B cell (primary cell): ENCODE results near the gene RPS18. TPM values are rescaled to one million over a fixed set of nuclear protein-coding genes. Genes with fewer than 3 reads are reported as not detected.

Source experiments
- ATAC-seq: fragments of 200-7000 bp; cut with Tn5 transposase; one replicate; pipeline ENCODE4 v1.10.0; 2021; ENCODE audit warnings: low read depth, mild to moderate bottlenecking, moderate number of reproducible peaks, moderate library complexity
- CTCF ChIA-PET: fragments of 350-600 bp; sonication (Branson Sonifier 250); formaldehyde crosslinking; loops from one replicate; lab custom pipeline; 2021; ENCODE audit warnings: antibody characterized with exemption, inconsistent platforms; lab: Charles Lee
- POLR2A ChIA-PET: fragments of 350-600 bp; sonication (Branson Sonifier 250); formaldehyde crosslinking; loops from one replicate; lab custom pipeline; 2021; ENCODE audit warnings: antibody characterized with exemption; lab: Charles Lee
- DNase-seq: peaks from one replicate; pipeline ENCODE4 v3.0.0; 2013
- H2AFZ ChIP-seq: 2 replicates; pipeline ENCODE4 v1.6.1; 2012; ENCODE audit warnings: mild to moderate bottlenecking, low read depth, low read length; ENCODE audit not compliant: insufficient read depth, poor library complexity, severe bottlenecking
- H3K27ac ChIP-seq, 2 donors: 1 replicate in 1 of 2; 2 replicates in 1 of 2; pipeline ENCODE4 v1.5.1; 2012 to 2013; ENCODE audit warnings: low read length in 2 of 2, mild to moderate bottlenecking in 2 of 2, moderate library complexity in 1 of 2
- H3K27me3 ChIP-seq, 4 experiments: fragments of 200-600 bp in 1 of 4; sonication (generic) in 1 of 4; replicated peaks in 1 of 4; 1 replicate in 2 of 4; 2 replicates in 2 of 4; pipeline versions ENCODE4 v1.6.1 to v1.7.0; 2013 to 2016; ENCODE audit warnings: low read length in 3 of 4, mild to moderate bottlenecking in 2 of 4, mixed read lengths in 1 of 4, moderate library complexity in 1 of 4; ENCODE audit not compliant: insufficient read depth in 4 of 4, control insufficient read depth in 3 of 4; ENCODE audit errors: control extremely low read depth in 1 of 4
- H3K36me3 ChIP-seq, 2 experiments: replicated peaks in 1 of 2; 1 replicate in 1 of 2; 2 replicates in 1 of 2; pipeline versions ENCODE4 v1.6.1 to v1.7.1; 2013; ENCODE audit warnings: low read length in 1 of 2; ENCODE audit not compliant: insufficient read depth in 2 of 2, control insufficient read depth in 1 of 2; ENCODE audit errors: control extremely low read depth in 1 of 2, extremely low read depth in 1 of 2
- H3K4me1 ChIP-seq, 2 donors: fragments of 200-600 bp in 1 of 2; sonication (generic) in 1 of 2; 1 replicate in 1 of 2; 2 replicates in 1 of 2; pipeline versions ENCODE4 v1.5.1 to v1.6.1; 2013 to 2017; ENCODE audit warnings: low read length in 2 of 2; ENCODE audit not compliant: control insufficient read depth in 2 of 2, insufficient read depth in 2 of 2
- H3K4me2 ChIP-seq: replicated peaks from 2 replicates; pipeline ENCODE3; 2012; ENCODE audit warnings: mild to moderate bottlenecking, low read depth, low read length; ENCODE audit not compliant: poor library complexity, severe bottlenecking
- H3K4me3 ChIP-seq, 5 experiments: fragments of 200-600 bp in 1 of 5; sonication (generic) in 1 of 5; 1 replicate in 3 of 5; 2 replicates in 2 of 5; pipeline versions ENCODE4 v1.5.1 to v1.7.0; 2011 to 2016; ENCODE audit warnings: low read length in 4 of 5, mild to moderate bottlenecking in 4 of 5, low read depth in 2 of 5, control low read depth in 1 of 5, moderate library complexity in 1 of 5; ENCODE audit not compliant: insufficient read depth in 1 of 5; ENCODE audit errors: control extremely low read depth in 1 of 5, extremely low read depth in 1 of 5
- H3K79me2 ChIP-seq: fragments of 200-600 bp; sonication (generic); one replicate; pipeline ENCODE4 v1.6.0; 2016; ENCODE audit warnings: low read length; ENCODE audit not compliant: control insufficient read depth, insufficient read depth
- H3K9ac ChIP-seq: fragments of 200-600 bp; sonication (generic); 2 replicates; pipeline ENCODE4 v1.6.1; 2017; ENCODE audit warnings: mild to moderate bottlenecking, low read length, moderate library complexity
- H3K9me3 ChIP-seq, 3 donors: one replicate each; pipeline versions ENCODE4 v1.6.1 to v1.7.1; 2013; ENCODE audit warnings: low read length in 2 of 3; ENCODE audit not compliant: control insufficient read depth in 2 of 3, insufficient read depth in 1 of 3; ENCODE audit errors: control extremely low read depth in 1 of 3
- H4K20me1 ChIP-seq: 2 replicates; pipeline ENCODE4 v1.6.0; 2012; ENCODE audit warnings: mild to moderate bottlenecking, low read length; ENCODE audit not compliant: insufficient read depth, control insufficient read depth, poor library complexity, severe bottlenecking
- H3K27ac Mint-ChIP-seq: one replicate; pipeline ENCODE4 v1.8.0; 2021; ENCODE audit warnings: mixed read lengths
- H3K27me3 Mint-ChIP-seq: one replicate; pipeline ENCODE4 v1.8.0; 2021; ENCODE audit warnings: mixed read lengths
- H3K4me1 Mint-ChIP-seq: one replicate; pipeline ENCODE4 v1.8.0; 2021; ENCODE audit warnings: mixed read lengths
- H3K4me3 Mint-ChIP-seq: one replicate; pipeline ENCODE4 v1.8.0; 2021; ENCODE audit warnings: mixed read lengths
- H3K9me3 Mint-ChIP-seq: one replicate; pipeline ENCODE4 v1.8.0; 2022; ENCODE audit warnings: mixed read lengths; ENCODE audit not compliant: insufficient read depth
- EZH2 ChIP-seq: IDR thresholded peaks from 2 replicates; pipeline ENCODE4 v1.6.1; 2012; ENCODE audit warnings: borderline replicate concordance, low read depth, mild to moderate bottlenecking, moderate library complexity, low read length; ENCODE audit not compliant: insufficient read depth, poor library complexity, severe bottlenecking
- WGBS: methylation state at CpG from one replicate; pipeline ENCODE4 v1.1.5; 2013; ENCODE audit warnings: missing lambda C conversion rate; ENCODE audit not compliant: insufficient coverage; 5-methylcytosine and 5-hydroxymethylcytosine counted together
- intact Hi-C: fragments of 100-400 bp; cut with micrococcal nuclease; formaldehyde crosslinking; loops from one replicate; pipeline ENCODE4 v1.10.0; 2022
- polyA plus RNA-seq: library from polyadenylated mRNA; depleted of rRNA; stranded (reverse); fragments of >200 nt; gene quantifications from 2 replicates; pipeline ENCODE4 v1.2.3, GENCODE V29; 2012
- total RNA-seq, 2 donors: library from RNA; stranded (reverse); fragments of 120-200 nt in 1 of 2; gene quantifications; 1 replicate in 1 of 2; 2 replicates in 1 of 2; pipeline versions ENCODE4 v1.2.3 to v1.2.4, GENCODE V29; 2013 to 2022
- TF ChIP-seq, protein P1 (sequence below): fragments of 200-600 bp; IDR thresholded peaks from one replicate; pipeline ENCODE4 v1.8.0; 2022; ENCODE audit warnings: antibody characterized with exemption, mild to moderate bottlenecking

Gene RPS18
- total and polyA plus RNA-seq, 2 donors (not counting 1 experiment from before 2014, with no cell fraction given): 3,830 to 5,829 TPM

DNA sequence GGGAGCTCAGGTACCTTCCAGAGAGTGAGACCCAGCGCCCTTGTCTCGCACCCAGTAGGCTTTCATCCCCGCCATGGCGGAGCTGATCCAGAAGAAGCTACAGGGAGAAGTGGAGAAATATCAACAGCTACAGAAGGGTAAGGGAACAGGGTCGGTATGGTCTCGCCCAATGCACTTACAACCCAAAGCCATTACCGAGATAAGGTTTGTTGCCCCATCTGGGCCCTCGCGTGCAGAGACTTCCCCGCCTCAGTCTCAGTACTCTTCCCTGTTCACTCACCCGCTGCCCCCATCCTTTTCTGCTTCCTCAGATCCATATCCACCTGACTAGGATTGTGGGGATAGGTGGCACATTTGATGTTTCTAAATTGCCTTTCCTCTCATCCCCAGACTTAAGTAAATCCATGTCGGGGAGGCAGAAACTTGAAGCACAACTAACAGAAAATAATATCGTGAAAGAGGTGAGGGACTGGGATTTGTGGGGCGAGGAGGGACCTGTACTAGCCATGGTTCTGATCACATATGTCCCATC lies 18.0 kb downstream of the RPS18 start:
- no peak for TF ChIP-seq EZH2
- TF ChIP-seq, protein P1, sequence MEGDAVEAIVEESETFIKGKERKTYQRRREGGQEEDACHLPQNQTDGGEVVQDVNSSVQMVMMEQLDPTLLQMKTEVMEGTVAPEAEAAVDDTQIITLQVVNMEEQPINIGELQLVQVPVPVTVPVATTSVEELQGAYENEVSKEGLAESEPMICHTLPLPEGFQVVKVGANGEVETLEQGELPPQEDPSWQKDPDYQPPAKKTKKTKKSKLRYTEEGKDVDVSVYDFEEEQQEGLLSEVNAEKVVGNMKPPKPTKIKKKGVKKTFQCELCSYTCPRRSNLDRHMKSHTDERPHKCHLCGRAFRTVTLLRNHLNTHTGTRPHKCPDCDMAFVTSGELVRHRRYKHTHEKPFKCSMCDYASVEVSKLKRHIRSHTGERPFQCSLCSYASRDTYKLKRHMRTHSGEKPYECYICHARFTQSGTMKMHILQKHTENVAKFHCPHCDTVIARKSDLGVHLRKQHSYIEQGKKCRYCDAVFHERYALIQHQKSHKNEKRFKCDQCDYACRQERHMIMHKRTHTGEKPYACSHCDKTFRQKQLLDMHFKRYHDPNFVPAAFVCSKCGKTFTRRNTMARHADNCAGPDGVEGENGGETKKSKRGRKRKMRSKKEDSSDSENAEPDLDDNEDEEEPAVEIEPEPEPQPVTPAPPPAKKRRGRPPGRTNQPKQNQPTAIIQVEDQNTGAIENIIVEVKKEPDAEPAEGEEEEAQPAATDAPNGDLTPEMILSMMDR: no peak
- Histone ChIP-seq H4K20me1 (no peaks in the 10 kb centered on the region), H3K27me3 (no peaks in the 10 kb centered on the region), H3K9ac (peak overlapping the region; percentile 79), H3K9me3 (no peaks in the 10 kb centered on the region), H3K36me3 (peaks cover 0 to 59% of the 10 kb centered on the region in 2 experiments), H3K4me1 (peaks cover 19 to 25% of the 10 kb centered on the region in 2 donors), H3K4me2 (peak overlapping the region; percentile 77), H3K4me3 (peak overlapping the region; percentile 78 to 99 (median 86)), H2AFZ (peak overlapping the region; percentile 96), H3K79me2 (peaks cover 41% of the 10 kb centered on the region), H3K27ac (peak overlapping the region; percentile 42 to 68)
- DNase-seq (no peak), ATAC-seq (no peak)
- intact Hi-C loops: loop anchor here (1.0 to 2.0 kb wide), 10 partner anchors 9 to 120 kb away; partner anchors contain the start of genes B3GALT4, KIFC1, RPS18 and RXRB
- Mint-ChIP-seq H3K27me3 (no peaks in the 10 kb centered on the region), H3K4me1 (peaks cover 38% of the 10 kb centered on the region), H3K9me3 (no peaks in the 10 kb centered on the region), H3K27ac (peak overlapping the region; percentile 86), H3K4me3 (peak overlapping the region; percentile 93)
- ChIA-PET POLR2A (interaction anchor here (1.1 to 3.4 kb wide), 7 partner anchors 8 to 35 kb away, joined by 5 to 39 read pairs (median 15); partner anchors contain the start of genes B3GALT4, RGL2, RPS18 and TAPBP), CTCF (interaction anchor here (0.9 to 2.6 kb wide), 11 partner anchors 9 to 143 kb away, joined by 3 to 17 read pairs (median 8); partner anchors contain the start of genes B3GALT4, RGL2, RPS18 and VPS52)
- 0% methylated on average over 5 of the region's 14 CpGs for WGBS

DNA sequence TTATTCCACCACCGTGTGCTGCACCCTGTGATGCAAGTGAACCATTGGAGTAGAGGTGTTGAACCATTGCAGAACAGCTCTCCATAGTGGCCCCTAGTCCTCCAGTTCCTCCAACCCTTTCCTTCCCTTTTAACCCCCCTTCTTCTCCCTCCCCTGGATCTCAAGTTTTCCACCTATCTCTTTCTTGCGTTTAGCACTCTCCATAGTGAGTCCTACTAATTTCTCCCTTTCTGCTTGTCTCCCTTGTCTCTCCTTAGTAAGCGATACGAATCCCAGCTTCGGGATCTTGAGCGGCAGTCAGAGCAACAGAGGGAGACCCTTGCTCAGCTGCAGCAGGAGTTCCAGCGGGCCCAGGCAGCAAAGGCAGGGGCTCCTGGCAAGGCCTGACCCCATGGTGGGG lies 18.6 kb downstream of the RPS18 start:
- Histone ChIP-seq H3K27me3 (no peaks in the 10 kb centered on the region), H3K9ac (no peak overlapping the region), H3K79me2 (peaks cover 41% of the 10 kb centered on the region), H3K4me2 (peak overlapping the region; percentile 77), H3K4me3 (peak overlapping the region in 1 of 5 experiments; percentile 99), H4K20me1 (peaks cover 5% of the 10 kb centered on the region), H3K36me3 (peaks cover 0 to 62% of the 10 kb centered on the region in 2 experiments), H3K4me1 (peaks cover 19 to 25% of the 10 kb centered on the region in 2 donors), H3K27ac (peak overlapping the region in 1 of 2 donors; percentile 68), H3K9me3 (no peaks in the 10 kb centered on the region), H2AFZ (no peak overlapping the region)
- intact Hi-C loops: no loop called here
- ATAC-seq (no peak), DNase-seq (no peak)
- H3K27me3 Mint-ChIP-seq: no peaks in the 10 kb centered on the region
- ChIA-PET POLR2A (interaction anchor here (1.6 to 3.4 kb wide), 5 partner anchors 9 to 19 kb away, joined by 5 to 39 read pairs (median 22); partner anchors contain the start of genes B3GALT4, RGL2, RPS18 and VPS52), CTCF (interaction anchor here (0.7 to 2.5 kb wide), 3 partner anchors 13 to 142 kb away, joined by 3 to 15 read pairs (median 3); partner anchors contain the start of genes B3GALT4, RPS18 and VPS52)
- no peaks in the 10 kb centered on the region for H3K9me3 Mint-ChIP-seq
- H3K27ac Mint-ChIP-seq: peak overlapping the region; percentile 86
- TF ChIP-seq EZH2: no peak
- TF ChIP-seq, protein P1: no peak
- peaks cover 38% of the 10 kb centered on the region for H3K4me1 Mint-ChIP-seq
- peak overlapping the region; percentile 93 for H3K4me3 Mint-ChIP-seq
- WGBS: 78% methylated on average over 6 of the region's 7 CpGs
